H54 (cell line): ENCODE results near the gene IL36B.

ENCODE experiments used
- DNase-seq: peaks from one replicate; pipeline ENCODE4 v3.0.0; 2011; ENCODE audit warnings: low spot score, mixed read lengths; ENCODE audit not compliant: insufficient read length
- FAIRE-seq: peaks from 3 replicates; lab custom pipeline; 2011; peaks lifted over from hg19 to GRCh38; lab: Jason Lieb, UNC
- POLR2A ChIP-seq: IDR thresholded peaks from 2 replicates; pipeline ENCODE4 v1.6.1; 2011; ENCODE audit warnings: low read depth, mild to moderate bottlenecking, low read length

IL36B gene

DNA sequence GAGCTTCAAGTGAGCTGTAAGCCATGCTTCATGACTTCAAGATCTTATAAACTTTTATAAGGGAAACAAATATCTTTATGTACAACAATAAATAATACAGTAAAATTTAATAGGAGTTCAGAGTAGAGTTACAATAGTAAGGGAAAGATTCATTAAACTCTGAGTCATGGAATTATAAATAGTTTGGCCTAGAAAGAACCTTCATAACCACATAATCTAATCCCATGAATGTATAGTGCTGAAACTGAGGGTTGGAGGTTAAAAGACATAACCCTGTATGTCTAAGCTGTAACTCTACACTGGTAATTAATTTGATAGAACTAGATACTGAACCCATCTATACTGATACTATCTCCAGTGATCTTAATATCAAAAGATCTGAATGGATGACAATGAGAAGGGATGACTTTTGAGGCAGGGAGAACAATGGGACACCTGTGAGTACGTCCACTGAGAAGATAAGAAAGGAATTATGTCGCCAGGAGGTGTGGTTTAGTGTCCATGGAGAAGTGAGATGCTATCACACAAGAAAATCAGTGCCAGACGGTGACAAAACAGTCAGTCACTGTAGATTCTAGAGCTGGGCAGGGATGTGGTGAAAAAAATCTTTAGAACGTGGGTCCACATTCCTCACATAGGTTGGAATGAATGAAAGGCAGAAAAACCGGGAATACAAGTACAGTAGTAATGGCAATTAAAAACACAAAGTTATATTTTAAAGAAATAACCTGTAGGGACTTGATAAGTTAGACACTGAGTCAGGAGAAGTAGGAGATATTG lies 16.2 kb upstream of the IL36B start:
- no peak for DNase-seq
- TF ChIP-seq POLR2A = no peak
- no peak for FAIRE-seq

DNA sequence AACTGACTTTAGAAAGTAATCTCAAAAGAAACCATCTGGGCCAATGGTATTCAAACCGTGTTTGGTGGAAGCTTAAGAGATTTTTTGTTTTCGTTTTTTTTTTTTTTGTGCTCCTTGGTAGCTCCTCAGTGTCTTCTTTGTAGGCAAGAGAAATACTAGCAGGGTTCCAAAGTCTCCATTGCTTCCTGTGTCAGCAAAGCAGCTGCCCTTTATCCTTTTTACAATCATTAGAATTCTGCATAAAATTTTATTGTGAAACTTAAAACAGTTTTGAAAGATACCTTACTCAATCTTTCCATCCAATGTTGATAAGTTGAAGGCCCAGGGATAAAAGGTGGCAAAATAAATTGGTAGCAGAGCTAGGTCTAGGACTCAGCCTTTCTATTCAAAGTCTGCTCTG lies 15.6 kb upstream of the IL36B start:
- DNase-seq (no peak), FAIRE-seq (no peak)
- no peak for TF ChIP-seq POLR2A

DNA sequence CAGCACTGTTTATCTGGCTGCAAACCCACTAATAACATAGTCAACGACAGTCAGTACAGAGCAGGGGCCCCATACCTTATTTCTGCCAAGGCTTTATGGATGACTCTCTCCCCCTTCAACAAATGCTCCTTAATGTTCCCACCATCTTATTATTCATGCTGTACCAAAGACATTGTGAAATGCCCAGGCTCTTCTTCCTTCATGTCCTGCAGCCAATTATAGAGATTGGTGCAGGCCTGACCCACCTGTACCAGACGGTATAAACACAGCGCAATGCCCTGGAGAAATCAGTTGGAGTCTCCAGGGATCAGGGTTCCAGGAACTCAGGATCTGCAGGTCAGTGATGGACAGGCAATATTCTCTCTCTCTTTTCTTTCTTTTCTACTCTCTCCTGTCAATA lies 15.0 kb upstream of the IL36B start, which contains the start of gene IL1F10:
Gene IL1F10, plus strand, starts transcription at position 290 of the 400 bp plus-strand sequence. CDS start 4,769 bp downstream, outside the sequence.
- TF ChIP-seq POLR2A = no peak
- FAIRE-seq = no peak
- no peak for DNase-seq

DNA sequence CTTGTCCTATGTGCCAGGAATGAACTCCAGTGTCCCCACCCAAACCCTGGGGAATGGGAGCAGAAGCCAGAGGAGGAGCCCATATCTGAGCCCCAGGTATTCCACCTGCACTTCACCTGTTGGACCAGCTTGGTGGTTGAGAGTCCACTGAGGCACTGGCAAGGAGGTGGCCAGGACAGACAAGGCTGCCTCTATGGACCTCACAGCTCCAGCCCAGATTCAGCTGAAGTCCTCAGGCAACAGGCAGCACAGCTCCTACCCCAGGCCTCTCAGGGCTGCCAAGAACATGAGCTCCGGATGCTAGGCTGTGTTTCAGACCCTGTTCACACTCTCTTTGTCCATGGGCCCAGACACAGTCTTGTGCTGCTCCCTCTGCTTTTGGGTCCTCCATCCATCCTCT lies 12.2 kb upstream of the IL36B start:
- TF ChIP-seq POLR2A = no peak
- no peak for FAIRE-seq
- no peak for DNase-seq

DNA sequence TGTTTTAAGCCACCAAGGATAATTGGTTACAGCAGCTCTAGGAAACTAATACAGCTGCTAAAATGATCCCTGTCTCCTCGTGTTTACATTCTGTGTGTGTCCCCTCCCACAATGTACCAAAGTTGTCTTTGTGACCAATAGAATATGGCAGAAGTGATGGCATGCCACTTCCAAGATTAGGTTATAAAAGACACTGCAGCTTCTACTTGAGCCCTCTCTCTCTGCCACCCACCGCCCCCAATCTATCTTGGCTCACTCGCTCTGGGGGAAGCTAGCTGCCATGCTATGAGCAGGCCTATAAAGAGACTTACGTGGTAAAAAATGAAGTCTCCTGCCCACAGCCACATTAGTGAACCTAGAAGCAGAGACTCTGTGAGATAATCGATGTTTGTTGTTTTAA lies 11.6 kb upstream of the IL36B start:
- no peak for TF ChIP-seq POLR2A
- DNase-seq (no peak), FAIRE-seq (no peak)

DNA sequence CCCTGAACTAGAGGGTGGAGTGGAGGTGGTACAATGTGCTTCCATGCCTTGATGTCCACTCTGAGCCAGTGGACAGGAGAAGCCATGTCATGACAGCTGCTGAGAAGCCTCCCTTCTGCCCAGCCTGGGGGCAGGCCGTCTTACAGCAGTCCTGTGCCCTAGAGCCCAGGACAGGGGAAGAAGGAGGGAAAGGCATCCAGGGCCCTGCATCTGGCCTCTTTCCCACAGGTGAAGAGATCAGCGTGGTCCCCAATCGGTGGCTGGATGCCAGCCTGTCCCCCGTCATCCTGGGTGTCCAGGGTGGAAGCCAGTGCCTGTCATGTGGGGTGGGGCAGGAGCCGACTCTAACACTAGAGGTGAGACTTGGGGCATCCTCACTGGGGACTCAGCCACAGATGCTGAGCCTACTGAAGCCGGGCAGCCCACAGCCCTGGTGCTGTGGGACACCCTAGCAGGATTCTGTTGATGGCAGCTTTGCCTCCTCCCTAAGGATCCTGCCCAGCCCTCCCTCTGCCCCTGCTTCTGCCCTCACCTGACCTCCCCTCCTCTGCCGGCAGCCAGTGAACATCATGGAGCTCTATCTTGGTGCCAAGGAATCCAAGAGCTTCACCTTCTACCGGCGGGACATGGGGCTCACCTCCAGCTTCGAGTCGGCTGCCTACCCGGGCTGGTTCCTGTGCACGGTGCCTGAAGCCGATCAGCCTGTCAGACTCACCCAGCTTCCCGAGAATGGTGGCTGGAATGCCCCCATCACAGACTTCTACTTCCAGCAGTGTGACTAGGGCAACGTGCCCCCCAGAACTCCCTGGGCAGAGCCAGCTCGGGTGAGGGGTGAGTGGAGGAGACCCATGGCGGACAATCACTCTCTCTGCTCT lies 9.5 kb upstream of the IL36B start:
- no peak for TF ChIP-seq POLR2A
- no peak for FAIRE-seq
- no peak for DNase-seq

DNA sequence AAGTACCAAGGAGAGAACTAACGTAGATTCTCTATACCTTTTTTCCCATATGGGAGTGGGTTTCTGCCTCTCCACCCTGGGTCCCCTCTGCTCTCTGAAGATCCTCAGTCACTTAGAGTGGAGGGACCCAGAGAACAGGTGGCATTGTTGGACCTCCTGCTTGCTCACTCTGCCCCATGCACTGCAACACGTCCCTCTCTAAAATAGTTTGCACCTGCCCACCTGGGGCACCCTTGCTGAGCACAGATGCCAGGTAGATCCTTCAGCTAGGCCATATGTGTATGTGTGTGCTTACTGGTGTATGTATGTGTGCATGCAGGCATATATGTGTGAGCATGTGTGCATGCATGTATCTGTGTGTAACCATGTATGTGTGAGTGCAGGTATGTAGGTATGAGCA lies 8.6 kb upstream of the IL36B start:
- DNase-seq (no peak), FAIRE-seq (no peak)
- no peak for TF ChIP-seq POLR2A

DNA sequence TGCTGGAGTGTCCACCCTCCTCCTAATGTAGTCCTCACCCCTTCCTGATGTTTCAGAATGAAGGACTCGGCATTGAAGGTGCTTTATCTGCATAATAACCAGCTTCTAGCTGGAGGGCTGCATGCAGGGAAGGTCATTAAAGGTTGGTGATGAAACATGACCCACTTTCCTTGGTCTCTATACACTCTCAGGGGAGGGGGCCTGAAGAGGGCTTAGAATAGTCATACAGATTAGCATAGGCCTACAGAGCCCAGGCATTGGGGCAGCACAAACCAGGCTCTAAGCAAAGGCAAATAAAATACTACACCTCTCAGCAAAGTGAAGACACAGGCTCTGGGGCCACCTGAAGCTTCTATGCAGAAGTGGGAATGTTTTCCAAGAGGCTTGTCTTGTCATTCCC lies 8.1 kb upstream of the IL36B start:
- TF ChIP-seq POLR2A = no peak
- FAIRE-seq (no peak), DNase-seq (no peak)

DNA sequence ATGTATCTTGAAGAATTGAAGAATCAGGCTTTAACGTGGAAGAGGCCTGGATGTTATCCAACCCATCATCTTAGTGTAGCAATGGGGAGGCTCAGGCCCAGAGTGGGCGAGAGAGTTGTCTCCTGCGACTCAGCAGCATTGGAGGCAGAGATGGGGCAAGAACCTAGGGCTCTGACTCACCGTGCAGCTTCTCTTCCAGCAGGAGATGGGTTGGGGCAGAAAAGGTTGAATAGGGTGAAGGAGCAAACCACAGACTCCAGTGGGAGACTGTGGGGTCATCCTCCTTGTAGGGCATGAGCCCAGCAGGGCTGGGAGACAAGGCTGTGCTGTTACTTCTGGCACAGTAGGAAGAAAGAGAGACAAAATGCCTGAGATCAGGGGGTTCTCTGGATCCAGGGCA lies 7.7 kb upstream of the IL36B start:
- FAIRE-seq = no peak
- TF ChIP-seq POLR2A = no peak
- DNase-seq = no peak

DNA sequence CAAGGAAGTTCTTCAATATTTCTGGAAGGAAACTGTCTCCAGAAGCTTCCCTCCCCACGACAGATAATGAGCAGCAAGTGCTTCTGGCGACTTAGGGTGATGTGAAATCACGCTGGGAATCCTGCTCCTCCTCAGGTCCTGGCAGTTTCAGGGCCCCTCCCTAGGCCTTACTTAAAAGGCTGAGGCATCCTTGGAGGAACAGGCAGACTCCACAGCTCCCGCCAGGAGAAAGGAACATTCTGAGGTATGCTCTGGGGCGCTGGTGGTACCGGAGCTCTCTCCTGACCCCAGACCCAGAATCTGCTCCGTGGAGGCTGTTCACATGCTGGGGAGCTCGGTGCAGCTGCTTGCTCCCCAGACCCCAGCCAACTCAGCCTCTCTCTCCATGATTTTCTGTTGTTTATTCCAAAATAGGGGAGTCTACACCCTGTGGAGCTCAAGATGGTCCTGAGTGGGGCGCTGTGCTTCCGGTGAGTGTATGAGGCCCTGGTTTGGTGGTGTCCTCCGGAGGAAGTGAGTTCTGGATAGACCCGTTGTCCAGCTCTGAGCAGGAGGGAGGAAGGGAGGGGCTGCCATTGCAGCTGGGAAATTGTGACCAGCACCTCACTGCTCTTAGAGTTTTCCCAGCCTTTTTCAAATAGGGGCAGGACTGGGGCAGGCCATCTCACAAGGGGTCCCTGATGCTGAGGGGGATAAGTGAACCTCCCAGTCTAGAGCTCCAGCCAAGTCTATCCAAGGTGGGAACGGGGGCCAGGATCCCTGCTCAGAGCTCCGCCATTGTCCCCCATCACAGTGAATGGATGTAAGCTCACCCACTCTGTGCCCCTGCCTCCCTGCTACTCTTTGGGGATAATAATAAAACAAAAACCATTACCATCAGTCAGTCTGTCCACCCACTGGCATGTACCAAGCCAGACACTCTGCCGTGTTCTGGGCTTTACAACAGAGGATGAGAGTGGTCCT lies 6.6 kb upstream of the IL36B start, which contains the start of gene IL36RN:
Gene IL36RN, plus strand, starts transcription at position 201 of the 963 bp plus-strand sequence. Its CDS starts 241 bp downstream, at position 442.
- FAIRE-seq (no peak), DNase-seq (no peak)
- no peak for TF ChIP-seq POLR2A

DNA sequence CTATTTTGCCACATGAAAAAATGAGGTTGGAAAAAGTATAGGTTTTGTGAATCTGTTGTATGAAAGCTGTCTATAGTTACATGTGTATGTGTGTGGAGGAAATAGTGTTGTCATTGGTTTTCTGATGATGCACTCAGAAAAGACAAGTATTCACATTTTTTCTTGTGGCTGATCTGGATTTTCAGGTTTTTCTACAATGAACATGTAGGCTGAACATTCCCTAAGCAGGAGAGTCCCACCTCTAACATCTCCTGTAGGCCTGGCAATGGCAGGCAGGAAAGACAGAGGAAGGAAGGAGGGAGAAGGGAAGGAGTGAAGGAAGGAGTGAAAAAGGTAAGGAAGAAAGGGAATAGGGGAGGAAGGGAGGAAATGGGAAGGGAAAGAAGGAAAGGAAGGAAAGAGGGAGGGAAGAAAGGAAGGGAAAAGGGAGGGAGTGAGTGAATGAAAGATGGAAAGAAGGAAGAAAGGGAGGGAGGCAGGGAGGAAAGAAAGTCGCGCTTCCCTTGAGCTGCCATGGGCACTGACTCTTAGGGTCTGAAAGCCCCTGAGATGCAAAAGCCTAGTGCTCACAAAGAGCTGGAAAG lies 5.8 kb upstream of the IL36B start:
- no peak for TF ChIP-seq POLR2A
- DNase-seq (no peak), FAIRE-seq (no peak)

DNA sequence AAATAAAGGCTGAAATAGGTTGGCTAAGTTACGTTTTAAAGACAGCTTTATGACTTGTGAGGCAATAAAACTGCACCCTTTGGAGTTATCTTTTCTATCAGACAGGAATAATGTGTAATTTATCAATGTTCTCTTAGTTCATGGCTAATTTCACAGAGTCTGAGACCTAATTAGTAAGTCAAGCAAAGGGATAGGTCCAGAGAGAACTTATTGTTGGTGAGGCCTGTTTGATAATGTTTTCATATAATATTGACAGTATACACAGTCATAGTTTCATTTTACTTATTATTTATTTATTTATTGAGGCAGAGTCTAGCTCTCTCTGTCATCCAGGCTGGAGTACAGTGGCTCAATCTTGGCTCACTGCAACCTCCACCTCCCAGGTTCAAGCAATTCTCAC lies 4.5 kb upstream of the IL36B start:
- DNase-seq (no peak), FAIRE-seq (no peak)
- TF ChIP-seq POLR2A = no peak

DNA sequence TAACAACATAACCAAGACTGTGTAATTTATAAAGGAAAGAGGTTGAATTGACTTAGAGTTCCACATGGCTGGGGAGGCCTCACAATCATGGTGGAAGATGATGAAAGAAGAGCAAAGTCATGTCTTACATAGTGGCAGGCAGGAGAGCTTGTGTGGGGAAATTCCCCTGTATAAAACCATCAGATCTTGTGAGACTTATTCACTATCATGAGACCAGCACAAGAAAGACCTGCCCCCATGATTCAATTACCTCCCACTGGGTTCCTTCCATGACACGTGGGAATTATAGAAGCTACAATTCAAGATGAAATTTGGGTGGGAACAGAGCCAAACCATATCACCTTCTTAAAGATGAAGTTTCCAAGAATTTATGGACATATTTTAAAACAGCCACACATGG lies 3.9 kb upstream of the IL36B start:
- FAIRE-seq (no peak), DNase-seq (no peak)
- no peak for TF ChIP-seq POLR2A
